ENCODE data around the gene DGCR2.

Gene DGCR2

GRCh38 chr22:19125011-19125410, 2.8 kb upstream of the DGCR2 start:
- Histone ChIP-seq H3K9ac (ENCODE audit: low read depth, low read length) (no peak overlapping the region), H3K4me2 (ENCODE audit: insufficient read depth, low read length) (no peak overlapping the region), H3K9me3 (ENCODE audit: insufficient read depth, low read length, severe bottlenecking) (no peaks in the 10 kb centered on the region), H3K4me3 (ENCODE audit: low read depth in 1 of 2, low read length in 2 of 2) (no peak overlapping the region), H3K27me3 (ENCODE audit: insufficient read depth, low read length, poor library complexity) (no peaks in the 10 kb centered on the region), H3K27ac (ENCODE audit: low read length) (no peak overlapping the region), H3K4me1 (ENCODE audit: insufficient read depth, low read length) (peaks cover 24% of the 10 kb centered on the region), H2AFZ (ENCODE audit: low read depth, low read length) (no peak overlapping the region), H3K36me3 (ENCODE audit: insufficient read depth, low read length) (peaks cover 12% of the 10 kb centered on the region), H4K20me1 (ENCODE audit: insufficient read depth, low read length) (peaks cover 18% of the 10 kb centered on the region), H3K79me2 (ENCODE audit: insufficient read depth, low read length) (peaks cover 22% of the 10 kb centered on the region)
- no peak for ATAC-seq (ENCODE audit: insufficient read depth, low read depth)
- no peak for TF ChIP-seq CTCF (IDR thresholded peaks at IDR 0.05; ENCODE audit: borderline replicate concordance, extremely low read depth, low read length, poor library complexity, severe bottlenecking)
- TF ChIP-seq EZH2 (IDR thresholded peaks at IDR 0.05; ENCODE audit: borderline replicate concordance, low read depth, low read length, severe bottlenecking): no peak
- DNase-seq: no peak

GRCh38 chr22:19124377-19124776, 2.2 kb upstream of the DGCR2 start:
- no peak for ATAC-seq (ENCODE audit: insufficient read depth, low read depth)
- Histone ChIP-seq H3K4me3 (ENCODE audit: low read depth in 1 of 2, low read length in 2 of 2) (no peak overlapping the region), H3K9me3 (ENCODE audit: insufficient read depth, low read length, severe bottlenecking) (no peaks in the 10 kb centered on the region), H3K9ac (ENCODE audit: low read depth, low read length) (no peak overlapping the region), H3K27me3 (ENCODE audit: insufficient read depth, low read length, poor library complexity) (no peaks in the 10 kb centered on the region), H2AFZ (ENCODE audit: low read depth, low read length) (no peak overlapping the region), H3K27ac (ENCODE audit: low read length) (no peak overlapping the region), H3K4me1 (ENCODE audit: insufficient read depth, low read length) (peaks cover 30% of the 10 kb centered on the region), H3K4me2 (ENCODE audit: insufficient read depth, low read length) (no peak overlapping the region), H3K36me3 (ENCODE audit: insufficient read depth, low read length) (peaks cover 17% of the 10 kb centered on the region), H3K79me2 (ENCODE audit: insufficient read depth, low read length) (peaks cover 28% of the 10 kb centered on the region), H4K20me1 (ENCODE audit: insufficient read depth, low read length) (peaks cover 22% of the 10 kb centered on the region)
- TF ChIP-seq EZH2 (IDR thresholded peaks at IDR 0.05; ENCODE audit: borderline replicate concordance, low read depth, low read length, severe bottlenecking) (no peak), CTCF (IDR thresholded peaks at IDR 0.05; ENCODE audit: borderline replicate concordance, extremely low read depth, low read length, poor library complexity, severe bottlenecking) (no peak)
- no peak for DNase-seq

- no peaks in the 10 kb centered on the region for H3K9me3 ChIP-seq (ENCODE audit: insufficient read depth, low read length, severe bottlenecking)
- ATAC-seq (ENCODE audit: insufficient read depth, low read depth) (no peak), DNase-seq (no peak)
- H2AFZ ChIP-seq (ENCODE audit: low read depth, low read length): no peak overlapping the region
- peaks cover 20% of the 10 kb centered on the region for H3K36me3 ChIP-seq (ENCODE audit: insufficient read depth, low read length)
- no peak overlapping the region for H3K4me3 ChIP-seq (ENCODE audit: low read depth in 1 of 2, low read length in 2 of 2)
- TF ChIP-seq CTCF (IDR thresholded peaks at IDR 0.05; ENCODE audit: borderline replicate concordance, extremely low read depth, low read length, poor library complexity, severe bottlenecking) (no peak), EZH2 (IDR thresholded peaks at IDR 0.05; ENCODE audit: borderline replicate concordance, low read depth, low read length, severe bottlenecking) (no peak)
- H3K4me2 ChIP-seq (ENCODE audit: insufficient read depth, low read length): no peak overlapping the region
- H3K4me1 ChIP-seq (ENCODE audit: insufficient read depth, low read length): peaks cover 32% of the 10 kb centered on the region
- H3K79me2 ChIP-seq (ENCODE audit: insufficient read depth, low read length): peaks cover 33% of the 10 kb centered on the region
- H3K27ac ChIP-seq (ENCODE audit: low read length): no peak overlapping the region
- H4K20me1 ChIP-seq (ENCODE audit: insufficient read depth, low read length): peaks cover 25% of the 10 kb centered on the region
- H3K9ac ChIP-seq (ENCODE audit: low read depth, low read length): no peak overlapping the region
- H3K27me3 ChIP-seq (ENCODE audit: insufficient read depth, low read length, poor library complexity): no peaks in the 10 kb centered on the region
These were observed 1.7 kb upstream of the DGCR2 start for GRCh38 chr22:19123936-19124335.

Measured in DND-41 (cell line).